ENCODE measurements around the gene SAA4.
"Not testable (repeated sequence)": the region's sequence is repeated elsewhere in the genome, so short reads cannot be mapped to it uniquely, and the experiment has no call there.

The SAA4 gene

GRCh38 chr11:18271206-18271605, 34.6 kb upstream of the SAA4 start:
- H3K27me3 ChIP-seq = no peaks in the 10 kb centered on the region
- TF ChIP-seq CTCF (IDR thresholded peaks at IDR 0.05) = no peak
- H3K27ac ChIP-seq = no peak overlapping the region
- no peaks in the 10 kb centered on the region for H3K9me3 ChIP-seq
- intact Hi-C loops (cut with DNase I; ENCODE audit: low total_unique reads) = no loop called here
- no peak overlapping the region for H3K4me3 ChIP-seq
- H3K4me1 ChIP-seq = no peaks in the 10 kb centered on the region
- peaks cover 0 to 31% (median 10%) of the 10 kb centered on the region in 3 donors for H3K36me3 ChIP-seq
- no peak for DNase-seq

DNA sequence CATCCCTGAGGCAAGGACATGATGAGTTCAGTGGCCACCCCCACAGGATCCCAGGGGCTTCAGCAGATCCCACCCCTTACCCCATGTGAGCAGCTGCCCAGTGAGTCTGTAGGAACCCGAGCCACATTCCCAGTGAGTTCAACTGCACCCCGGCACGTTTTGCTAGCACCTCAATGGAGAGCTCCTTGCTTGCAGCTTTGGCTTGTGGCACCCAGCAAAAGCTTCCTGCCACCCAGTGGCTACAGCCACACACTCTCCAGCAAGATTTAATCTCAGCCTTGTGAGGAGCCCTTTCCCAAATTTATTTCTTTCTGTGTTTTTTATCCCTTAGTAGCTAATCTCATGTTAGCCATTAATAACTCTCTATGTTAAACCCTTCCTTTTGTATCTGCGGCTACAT, 33.5 kb upstream of the SAA4 start:
- no peak overlapping the region for H3K27ac ChIP-seq
- DNase-seq = no peak

DNA sequence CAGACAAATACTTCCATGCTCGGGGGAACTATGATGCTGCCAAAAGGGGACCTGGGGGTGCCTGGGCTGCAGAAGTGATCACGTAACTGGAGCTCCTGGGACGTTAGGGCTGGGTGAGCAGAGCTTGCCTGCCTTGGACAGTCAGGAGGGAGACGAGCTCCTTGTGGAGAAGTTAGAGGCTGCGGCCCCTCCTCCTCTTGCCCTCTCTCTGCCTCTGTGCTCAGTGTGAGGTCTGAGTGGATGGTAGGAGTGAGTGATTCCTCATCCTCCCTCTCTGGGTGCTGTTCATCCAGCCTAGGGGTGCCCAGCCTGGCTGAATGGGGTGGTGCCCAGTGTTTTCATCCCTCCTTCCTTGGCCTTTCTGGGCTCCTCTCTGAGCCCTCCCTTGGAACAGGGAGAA, 32.6 kb upstream of the SAA4 start:
- H3K36me3 ChIP-seq = peaks cover 0 to 20% (median 10%) of the 10 kb centered on the region in 3 donors
- DNase-seq; H3K9me3 ChIP-seq; intact Hi-C loops (cut with DNase I; ENCODE audit: low total_unique reads); H3K27me3 ChIP-seq; H3K4me3 ChIP-seq; H3K4me1 ChIP-seq; H3K27ac ChIP-seq: not testable (repeated sequence)

More for the DNA sequence above, 33.5 kb upstream of the SAA4 start:
- Histone ChIP-seq H3K4me3 (no peak overlapping the region), H3K27me3 (no peaks in the 10 kb centered on the region), H3K9me3 (no peaks in the 10 kb centered on the region), H3K4me1 (no peaks in the 10 kb centered on the region), H3K36me3 (peaks cover 0 to 22% (median 10%) of the 10 kb centered on the region in 3 donors)
- intact Hi-C loops (cut with DNase I; ENCODE audit: low total_unique reads) = no loop called here
- TF ChIP-seq CTCF (IDR thresholded peaks at IDR 0.05) = no peak

GRCh38 chr11:18267335-18268133, 30.9 kb upstream of the SAA4 start:
- H3K27me3 ChIP-seq; DNase-seq; H3K4me3 ChIP-seq; H3K27ac ChIP-seq; H3K9me3 ChIP-seq; H3K4me1 ChIP-seq; intact Hi-C loops (cut with DNase I; ENCODE audit: low total_unique reads): not testable (repeated sequence)
- H3K36me3 ChIP-seq = peaks cover 0 to 13% (median 10%) of the 10 kb centered on the region in 3 donors

GRCh38 chr11:18265949-18266348, 29.3 kb upstream of the SAA4 start, which contains the start of gene SAA1:
Gene SAA1 (plus strand): TSS chr11:18266264. CDS start chr11:18266888, 624 bp downstream.
- H3K36me3 ChIP-seq = no peaks in the 10 kb centered on the region
- H3K27ac ChIP-seq = no peak within 1 kb of the TSS
- no peak for DNase-seq
- no peak within 1 kb of the TSS for H3K4me3 ChIP-seq
- no peaks in the 10 kb centered on the region for H3K27me3 ChIP-seq
- H3K9me3 ChIP-seq = no peaks in the 10 kb centered on the region
- H3K4me1 ChIP-seq = no peaks in the 10 kb centered on the region
- intact Hi-C loops (cut with DNase I; ENCODE audit: low total_unique reads) = no loop called here
- no peak for TF ChIP-seq CTCF (IDR thresholded peaks at IDR 0.05)

DNA sequence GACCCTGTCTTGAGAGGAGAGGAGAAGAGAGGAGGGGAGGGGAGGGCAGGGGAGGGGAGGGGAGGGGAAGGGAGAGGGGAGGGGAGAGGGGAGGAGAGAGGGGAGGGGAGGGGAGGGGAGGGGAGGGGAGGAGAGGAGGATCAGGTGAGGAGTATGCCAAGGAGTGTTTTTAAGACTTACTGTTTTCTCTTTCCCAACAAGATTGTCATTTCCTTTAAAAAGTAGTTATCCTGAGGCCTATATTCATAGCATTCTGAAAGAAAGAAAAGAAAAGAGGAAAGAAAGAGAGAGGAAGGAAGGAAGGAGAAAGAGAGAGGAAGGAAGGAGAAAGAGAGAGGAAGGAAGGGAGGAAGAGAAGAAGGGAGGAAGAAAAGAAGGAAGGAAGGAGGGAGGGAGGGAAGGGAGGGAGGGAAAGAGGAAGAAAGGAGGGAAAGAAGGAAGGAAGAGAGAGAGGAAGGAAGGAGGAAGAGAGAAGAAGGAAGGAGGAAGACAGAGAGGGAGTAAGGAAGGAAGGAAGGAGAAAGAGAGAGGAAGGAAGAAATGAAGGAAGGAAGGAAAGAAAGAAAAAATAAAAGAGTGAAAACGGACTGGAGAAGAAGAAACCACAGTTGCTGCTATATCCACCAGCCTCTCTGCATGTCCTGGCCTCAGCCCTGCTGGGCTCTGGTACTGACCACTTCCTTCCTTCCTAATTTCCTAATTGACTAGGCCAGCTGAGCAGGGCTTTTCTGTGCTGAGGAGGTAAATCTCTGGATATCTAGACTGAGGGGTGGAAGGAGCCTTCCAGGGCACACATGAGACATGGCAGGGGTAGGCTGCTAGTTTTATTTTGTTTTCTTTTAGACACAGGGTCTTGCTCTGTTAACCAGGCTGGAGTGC, 28.3 kb upstream of the SAA4 start:
- Histone ChIP-seq H3K27me3 (no peaks in the 10 kb centered on the region), H3K36me3 (no peaks in the 10 kb centered on the region), H3K4me1 (no peaks in the 10 kb centered on the region), H3K27ac (no peak overlapping the region), H3K9me3 (no peaks in the 10 kb centered on the region), H3K4me3 (no peak overlapping the region)
- TF ChIP-seq CTCF (IDR thresholded peaks at IDR 0.05) = no peak
- intact Hi-C loops (cut with DNase I; ENCODE audit: low total_unique reads) = no loop called here
- DNase-seq = no peak

All from tibial artery (tissue), 4 donors.